Mesenchymal stem cell (in vitro differentiated cells and primary cell): ENCODE data around the gene SLIT3.

ENCODE experiments used
- DNase-seq: peaks from one replicate; pipeline ENCODE4 v3.0.0-alpha.2; 2013
- H2AFZ ChIP-seq: one replicate; pipeline ENCODE4 v1.6.1; 2013; ENCODE audit warnings: low read depth, mild to moderate bottlenecking, control low read depth, inconsistent platforms, low read length, moderate library complexity
- H2AK5ac ChIP-seq: 2 replicates; pipeline ENCODE4 v1.6.1; 2013; ENCODE audit warnings: low read length, moderate library complexity, mild to moderate bottlenecking, inconsistent platforms; ENCODE audit not compliant: severe bottlenecking
- H2BK120ac ChIP-seq: one replicate; pipeline ENCODE4 v1.6.1; 2013; ENCODE audit warnings: low read depth, mild to moderate bottlenecking, inconsistent platforms, low read length, moderate library complexity
- H2BK12ac ChIP-seq, 2 experiments: one replicate each; pipeline ENCODE4 v1.6.1; 2013; ENCODE audit warnings: inconsistent platforms in 2 of 2, low read length in 2 of 2, mild to moderate bottlenecking in 2 of 2, moderate library complexity in 2 of 2, control low read depth in 1 of 2
- H2BK15ac ChIP-seq: one replicate; pipeline ENCODE4 v1.6.1; 2013; ENCODE audit warnings: mild to moderate bottlenecking, low read depth, inconsistent platforms; ENCODE audit not compliant: poor library complexity, severe bottlenecking
- H2BK5ac ChIP-seq: 2 replicates; pipeline ENCODE4 v1.6.1; 2013; ENCODE audit warnings: low read depth, mild to moderate bottlenecking, low read length, control low read depth, inconsistent platforms; ENCODE audit not compliant: poor library complexity, severe bottlenecking
- H3K14ac ChIP-seq, 2 experiments: one replicate each; pipeline ENCODE4 v1.6.1; 2013; ENCODE audit warnings: inconsistent platforms in 2 of 2, low read length in 2 of 2, control low read depth in 1 of 2, mild to moderate bottlenecking in 1 of 2, moderate library complexity in 1 of 2
- H3K18ac ChIP-seq, 2 experiments: one replicate each; pipeline ENCODE4 v1.6.1; 2013; ENCODE audit warnings: inconsistent platforms in 2 of 2, low read length in 2 of 2, control low read depth in 1 of 2, low read depth in 1 of 2, mild to moderate bottlenecking in 1 of 2
- H3K23ac ChIP-seq, 2 experiments: one replicate each; pipeline ENCODE4 v1.6.1; 2013; ENCODE audit warnings: inconsistent platforms in 2 of 2, low read length in 2 of 2, mild to moderate bottlenecking in 2 of 2, moderate library complexity in 2 of 2, control low read depth in 1 of 2
- H3K27ac ChIP-seq: 2 replicates; pipeline ENCODE4 v1.5.1; 2013; ENCODE audit warnings: mild to moderate bottlenecking, moderate library complexity, low read length, control low read depth, inconsistent platforms; ENCODE audit not compliant: poor library complexity, severe bottlenecking
- H3K27me3 ChIP-seq, 2 experiments: 2 replicates each; pipeline versions ENCODE4 v1.6.1 to v1.7.0; 2013; ENCODE audit warnings: low read length in 2 of 2, mild to moderate bottlenecking in 2 of 2, moderate library complexity in 2 of 2, control low read depth in 1 of 2, inconsistent platforms in 1 of 2; ENCODE audit not compliant: control insufficient read depth in 1 of 2, insufficient read depth in 1 of 2
- H3K36me3 ChIP-seq, 2 experiments: 2 replicates each; pipeline versions ENCODE4 v1.6.1 to v1.7.0; 2013; ENCODE audit warnings: low read length in 2 of 2, control low read depth in 1 of 2, inconsistent platforms in 1 of 2, low read depth in 1 of 2, mild to moderate bottlenecking in 1 of 2; ENCODE audit not compliant: insufficient read depth in 2 of 2, control insufficient read depth in 1 of 2
- H3K4ac ChIP-seq, 2 experiments: one replicate each; pipeline ENCODE4 v1.6.1; 2013; ENCODE audit warnings: inconsistent platforms in 2 of 2, low read length in 2 of 2, mild to moderate bottlenecking in 2 of 2, moderate library complexity in 2 of 2, control low read depth in 1 of 2, low read depth in 1 of 2
- H3K4me1 ChIP-seq: 2 replicates; pipeline ENCODE4 v1.6.1; 2013; ENCODE audit warnings: low read depth, low read length, control low read depth; ENCODE audit not compliant: control insufficient read depth, insufficient read depth
- H3K4me2 ChIP-seq: 2 replicates; pipeline ENCODE4 v1.6.1; 2013; ENCODE audit warnings: low read length, mild to moderate bottlenecking, inconsistent platforms; ENCODE audit not compliant: poor library complexity, severe bottlenecking
- H3K4me3 ChIP-seq, 2 experiments: 2 replicates each; pipeline versions ENCODE4 v1.5.1 to v1.7.0; 2013; ENCODE audit warnings: low read length in 2 of 2, mild to moderate bottlenecking in 2 of 2, control low read depth in 1 of 2, low read depth in 1 of 2; ENCODE audit not compliant: insufficient read depth in 1 of 2
- H3K79me1 ChIP-seq: replicated peaks from 2 replicates; pipeline ENCODE4 v1.6.1; 2013; ENCODE audit warnings: mild to moderate bottlenecking, control low read depth, low read length, inconsistent platforms; ENCODE audit not compliant: poor library complexity, severe bottlenecking
- H3K9ac ChIP-seq: 2 replicates; pipeline ENCODE4 v1.7.0; 2013; ENCODE audit warnings: mild to moderate bottlenecking, low read length, moderate library complexity
- H3K9me3 ChIP-seq: 2 replicates; pipeline ENCODE4 v1.7.0; 2013; ENCODE audit warnings: mild to moderate bottlenecking, low read length; ENCODE audit not compliant: control insufficient read depth
- H4K8ac ChIP-seq: one replicate; pipeline ENCODE4 v1.6.1; 2013; ENCODE audit warnings: inconsistent platforms, mild to moderate bottlenecking, low read length, moderate library complexity
- H4K91ac ChIP-seq: one replicate; pipeline ENCODE4 v1.6.1; 2013; ENCODE audit warnings: mild to moderate bottlenecking, low read length, inconsistent platforms
- WGBS: methylation state at CpG from one replicate; pipeline ENCODE4 v1.1.7; 2013; ENCODE audit warnings: mixed read lengths; 5-methylcytosine and 5-hydroxymethylcytosine counted together

The SLIT3 gene

GRCh38 chr5:169009123-169009522 is 291.8 kb downstream of the SLIT3 start:
- H2BK5ac ChIP-seq: no peak overlapping the region
- H2AFZ ChIP-seq: no peak overlapping the region
- no peaks in the 10 kb centered on the region for H3K79me1 ChIP-seq
- H3K4me3 ChIP-seq: no peak overlapping the region
- H3K18ac ChIP-seq: no peak overlapping the region
- no peak overlapping the region for H4K8ac ChIP-seq
- no peak overlapping the region for H3K23ac ChIP-seq
- no peak overlapping the region for H4K91ac ChIP-seq
- H2AK5ac ChIP-seq: no peak overlapping the region
- H2BK15ac ChIP-seq: no peak overlapping the region
- no peak overlapping the region for H3K27ac ChIP-seq
- WGBS: 59% methylated on average over 5 of the region's 5 CpGs
- no peak overlapping the region for H3K9ac ChIP-seq
- no peak overlapping the region for H3K14ac ChIP-seq
- no peak overlapping the region for H3K4ac ChIP-seq
- peaks cover 2% of the 10 kb centered on the region for H3K4me1 ChIP-seq
- no peak for DNase-seq
- no peaks in the 10 kb centered on the region for H3K9me3 ChIP-seq
- H3K4me2 ChIP-seq: no peak overlapping the region
- no peak overlapping the region for H2BK12ac ChIP-seq
- peaks cover 0 to 25% of the 10 kb centered on the region in 2 experiments for H3K27me3 ChIP-seq
- H2BK120ac ChIP-seq: no peak overlapping the region
- H3K36me3 ChIP-seq: no peaks in the 10 kb centered on the region

- Histone ChIP-seq H3K36me3 (no peaks in the 10 kb centered on the region), H3K9ac (no peak overlapping the region), H4K8ac (no peak overlapping the region), H2BK12ac (no peak overlapping the region), H2BK5ac (no peak overlapping the region), H3K9me3 (no peaks in the 10 kb centered on the region), H2BK15ac (no peak overlapping the region), H4K91ac (no peak overlapping the region), H3K4me3 (no peak overlapping the region), H3K18ac (no peak overlapping the region), H3K4me1 (peaks cover 2% of the 10 kb centered on the region), H3K23ac (no peak overlapping the region), H3K27ac (no peak overlapping the region), H3K4ac (no peak overlapping the region), H2BK120ac (no peak overlapping the region), H3K4me2 (no peak overlapping the region), H3K27me3 (peaks cover 0 to 16% of the 10 kb centered on the region in 2 experiments), H2AK5ac (no peak overlapping the region), H3K79me1 (no peaks in the 10 kb centered on the region), H2AFZ (no peak overlapping the region), H3K14ac (no peak overlapping the region)
- WGBS: 92% methylated on average over 7 of the region's 8 CpGs
- no peak for DNase-seq
Observed at GRCh38 chr5:169006842-169007790, 293.8 kb downstream of the SLIT3 start.

- no peak overlapping the region for H3K23ac ChIP-seq
- H3K36me3 ChIP-seq: no peaks in the 10 kb centered on the region
- no peak overlapping the region for H3K27ac ChIP-seq
- no peak overlapping the region for H2BK12ac ChIP-seq
- no peak overlapping the region for H2AFZ ChIP-seq
- no peak overlapping the region for H2AK5ac ChIP-seq
- H3K9me3 ChIP-seq: no peaks in the 10 kb centered on the region
- no peak overlapping the region for H3K4me3 ChIP-seq
- no peak overlapping the region for H2BK120ac ChIP-seq
- WGBS: 74% methylated on average over 4 of the region's 4 CpGs
- H3K18ac ChIP-seq: no peak overlapping the region
- peak overlapping the region; percentile 49 for H3K9ac ChIP-seq
- DNase-seq: no peak
- H3K4ac ChIP-seq: no peak overlapping the region
- H2BK15ac ChIP-seq: no peak overlapping the region
- no peak overlapping the region for H2BK5ac ChIP-seq
- H3K27me3 ChIP-seq: peaks cover 0 to 10% of the 10 kb centered on the region in 2 experiments
- peaks cover 2% of the 10 kb centered on the region for H3K4me1 ChIP-seq
- no peak overlapping the region for H3K14ac ChIP-seq
- H4K91ac ChIP-seq: no peak overlapping the region
- H3K79me1 ChIP-seq: no peaks in the 10 kb centered on the region
- no peak overlapping the region for H3K4me2 ChIP-seq
- no peak overlapping the region for H4K8ac ChIP-seq
Observed at GRCh38 chr5:169004551-169004950, 296.4 kb downstream of the SLIT3 start.

GRCh38 chr5:169003721-169004541 is 297.0 kb downstream of the SLIT3 start:
- Histone ChIP-seq H3K36me3 (no peaks in the 10 kb centered on the region), H4K8ac (no peak overlapping the region), H3K4me1 (peaks cover 2% of the 10 kb centered on the region), H2AFZ (no peak overlapping the region), H3K9ac (peak overlapping the region; percentile 49), H3K79me1 (no peaks in the 10 kb centered on the region), H2BK15ac (no peak overlapping the region), H3K27me3 (peaks cover 0 to 6% of the 10 kb centered on the region in 2 experiments), H3K27ac (no peak overlapping the region), H4K91ac (no peak overlapping the region), H2BK12ac (no peak overlapping the region), H3K9me3 (no peaks in the 10 kb centered on the region), H2AK5ac (no peak overlapping the region), H3K14ac (no peak overlapping the region), H2BK120ac (no peak overlapping the region), H3K18ac (no peak overlapping the region), H3K4me3 (no peak overlapping the region), H3K23ac (no peak overlapping the region), H3K4me2 (no peak overlapping the region), H3K4ac (no peak overlapping the region), H2BK5ac (no peak overlapping the region)
- no peak for DNase-seq
- 85% methylated on average over 9 of the region's 11 CpGs for WGBS
